Fibroblast of skin of back (primary cell): Measurements from ENCODE around the gene SERINC5.
"Not testable (repeated sequence)": the region's sequence is repeated elsewhere in the genome, so short reads cannot be mapped to it uniquely, and the experiment has no call there.

Experiments
- DNase-seq: peaks from one replicate; pipeline ENCODE4 v3.0.0-alpha.2; 2013

The SERINC5 gene

DNA sequence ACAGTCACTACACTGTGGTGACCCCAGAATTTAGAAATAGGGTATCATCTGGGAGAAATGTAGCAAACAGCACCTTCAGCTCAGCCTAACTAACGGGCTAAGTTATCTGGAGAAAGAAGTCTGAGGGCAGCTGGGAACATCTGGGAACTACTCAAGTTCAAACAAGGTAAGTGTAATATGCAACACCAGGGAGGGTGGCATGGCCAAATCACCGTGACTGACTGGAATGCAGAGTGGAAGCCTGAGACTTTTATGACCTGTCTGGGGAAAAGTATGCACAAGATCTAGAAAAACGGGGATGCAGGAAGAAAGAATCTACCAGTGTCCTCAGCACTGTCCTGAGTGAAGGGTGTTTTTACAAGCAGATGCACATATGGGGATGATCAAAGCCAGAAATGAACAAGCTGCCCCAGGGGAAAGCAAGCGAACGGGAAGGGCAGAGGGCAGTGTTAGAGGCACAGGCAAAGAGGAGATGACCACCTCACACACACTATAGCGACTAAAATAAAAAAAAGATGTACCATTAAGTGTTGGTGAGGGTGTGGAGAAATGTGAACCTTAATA is 59.9 kb downstream of the SERINC5 start:
- DNase-seq, result no peak

DNA sequence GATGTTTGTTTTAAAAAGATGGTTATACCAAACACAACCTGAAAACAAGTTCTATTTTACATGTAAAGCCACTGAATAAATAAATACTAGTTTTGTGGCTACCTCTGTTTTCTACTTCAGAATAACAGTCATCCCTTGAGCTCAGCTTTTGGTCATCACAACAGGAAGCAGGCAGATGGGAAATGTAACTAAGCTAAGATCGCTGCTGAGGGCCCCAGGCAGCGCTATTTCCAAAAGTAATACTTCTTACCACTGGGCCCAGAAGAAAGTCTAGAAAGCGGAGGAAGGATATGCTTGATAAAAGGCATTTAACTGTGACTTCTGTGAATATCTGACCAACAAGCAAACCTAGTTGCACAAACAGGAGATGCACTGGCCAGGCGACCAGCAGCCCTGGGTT is 61.4 kb downstream of the SERINC5 start:
- DNase-seq, result no peak

DNA sequence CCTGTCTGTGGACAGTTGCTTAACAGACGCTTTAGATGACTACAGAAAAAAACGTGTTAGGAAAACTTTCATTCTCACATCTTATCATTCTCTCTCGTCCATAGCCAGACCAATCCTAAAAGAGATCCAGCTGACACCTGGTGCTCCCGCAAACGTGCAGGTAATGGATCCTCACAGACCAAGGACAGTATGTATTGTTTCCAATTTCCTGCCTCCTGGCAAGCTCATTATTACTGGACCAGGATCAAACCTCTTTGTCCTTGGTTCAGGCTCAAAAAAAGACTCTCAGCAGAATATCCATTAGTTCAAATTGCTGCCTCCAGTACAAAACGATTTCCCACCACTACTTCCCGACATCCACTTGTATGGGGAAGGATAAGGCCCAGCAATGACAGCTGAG is 62.4 kb downstream of the SERINC5 start:
- no peak for DNase-seq

DNA sequence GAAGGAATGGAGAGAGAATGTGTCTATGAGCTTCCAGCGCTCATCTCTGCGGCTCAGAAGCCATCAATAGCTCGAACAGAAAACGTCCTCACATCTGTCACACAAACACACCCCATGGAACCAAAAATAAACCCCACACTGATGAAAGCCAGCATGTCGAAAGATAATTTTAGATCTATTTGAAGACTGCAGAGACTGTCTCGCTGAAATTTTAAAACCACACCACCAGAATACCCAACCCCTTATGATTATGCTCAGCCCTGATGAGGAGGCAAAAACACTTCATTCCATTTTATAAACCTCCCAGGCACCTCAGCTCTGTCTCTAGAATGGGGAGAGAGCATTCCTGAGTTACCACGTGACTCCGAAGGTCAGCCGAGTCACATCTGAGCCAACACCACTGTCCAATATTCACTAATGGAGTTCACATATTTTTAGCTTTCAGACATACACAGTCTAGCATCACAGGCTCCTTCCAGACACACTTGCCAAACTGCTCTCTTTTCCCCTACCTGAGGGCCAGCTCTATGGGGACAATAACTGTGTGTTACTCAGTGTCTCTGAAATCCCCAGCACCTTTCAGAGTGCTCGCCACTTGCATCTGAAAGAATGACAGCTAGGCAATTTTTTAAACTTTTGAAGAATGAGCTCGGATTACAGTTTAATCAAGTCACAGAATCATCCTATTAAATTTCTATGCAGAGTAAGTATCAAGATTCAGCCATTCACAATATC is 63.2 kb downstream of the SERINC5 start:
- peak; percentile 57 for DNase-seq

DNA sequence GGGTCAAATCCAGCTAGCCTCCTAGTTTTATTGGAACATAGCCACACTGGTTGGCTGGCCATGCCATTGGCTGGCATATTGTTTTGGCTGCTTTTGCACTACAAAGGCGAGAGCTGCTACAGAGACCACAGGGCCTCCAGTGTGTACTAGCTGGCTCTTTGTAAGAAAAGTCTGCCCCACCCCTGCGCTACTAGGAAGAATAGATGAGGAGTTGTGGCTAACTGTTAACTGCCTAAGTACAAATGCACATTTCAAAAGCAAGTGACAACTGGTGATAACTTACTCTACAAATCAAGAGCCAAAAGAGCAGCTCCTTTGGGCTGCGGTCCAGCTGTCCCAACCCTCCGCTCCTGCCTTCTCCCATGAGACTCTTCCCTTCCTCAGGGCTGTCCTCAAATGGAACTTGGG is 63.9 kb downstream of the SERINC5 start:
- DNase-seq, result no peak

DNA sequence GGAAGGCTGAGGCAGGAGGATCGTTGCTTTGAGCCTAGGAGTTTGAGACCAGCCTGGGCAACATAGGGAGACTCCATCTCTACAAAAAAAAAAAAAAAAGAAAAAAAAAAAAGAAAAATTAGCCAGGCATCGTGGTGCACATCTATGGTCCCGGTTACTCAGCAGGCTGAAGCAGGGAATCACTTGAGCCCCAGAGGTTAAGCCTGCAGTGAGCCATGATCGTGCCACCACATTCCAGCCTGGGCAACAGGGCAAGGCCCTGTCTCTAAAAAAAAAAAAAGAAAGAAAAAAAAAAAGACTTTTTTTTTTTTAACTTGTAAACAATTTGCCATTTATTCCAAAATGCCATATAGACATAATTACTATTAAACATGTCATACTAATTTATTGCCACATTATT is 64.5 kb downstream of the SERINC5 start:
- DNase-seq, result no peak

DNA sequence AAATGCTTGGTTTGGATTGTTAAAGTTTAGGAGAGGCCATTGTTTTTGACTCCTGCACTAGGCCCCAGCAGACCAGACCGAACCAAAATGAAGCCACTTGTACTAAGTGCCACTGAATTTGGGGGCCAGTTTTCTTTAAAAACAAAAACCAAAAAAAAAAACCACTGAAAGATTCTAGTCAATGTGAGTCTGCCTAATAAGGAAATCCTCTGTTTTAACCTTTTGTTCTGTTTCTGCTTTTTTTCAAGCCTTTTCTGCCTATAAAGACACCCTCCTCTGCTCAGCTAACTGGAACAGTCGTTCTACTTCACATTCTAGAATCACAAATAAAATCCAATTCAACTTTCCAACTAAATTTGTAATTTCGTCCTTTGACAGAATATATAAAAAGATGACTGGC is 64.9 kb downstream of the SERINC5 start:
- no peak for DNase-seq

DNA sequence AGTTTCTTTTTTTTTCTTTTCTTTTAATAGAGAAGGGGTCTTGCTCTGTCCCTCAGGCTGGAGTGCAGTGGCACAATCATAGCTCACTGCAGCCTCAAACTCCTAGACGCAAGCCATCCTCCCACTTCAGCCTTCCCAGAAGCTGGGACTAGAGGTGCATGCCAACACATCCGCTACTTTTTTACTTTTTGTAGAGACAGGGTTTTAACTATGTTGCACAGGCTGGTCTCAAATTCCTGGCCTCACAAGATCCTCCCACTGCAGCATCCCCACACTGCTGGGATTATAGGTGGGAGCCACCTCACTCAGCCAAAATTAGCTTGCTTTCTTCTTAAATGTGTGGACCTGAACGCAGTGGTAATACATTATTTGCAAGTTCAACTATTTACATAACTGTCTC is 66.1 kb downstream of the SERINC5 start:
- DNase-seq, result no peak

DNA sequence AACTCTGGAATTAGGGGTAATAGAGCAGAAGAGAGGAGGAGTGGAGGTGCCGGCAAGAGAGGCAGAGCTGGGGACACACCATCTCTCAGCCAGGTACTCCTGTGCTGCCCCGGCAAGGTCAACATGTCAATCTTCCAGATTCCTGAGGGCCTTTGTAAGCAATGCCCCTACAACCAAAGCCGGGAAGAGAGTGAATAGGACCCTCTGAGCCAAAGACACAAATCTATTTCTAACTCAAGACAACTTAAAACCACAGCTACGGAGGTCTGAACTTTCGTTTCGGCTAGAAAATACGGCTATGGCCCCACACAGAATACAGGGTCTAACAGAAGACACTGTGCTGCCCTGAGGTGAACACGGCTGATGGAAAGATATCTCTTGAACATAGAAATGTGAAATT is 66.6 kb downstream of the SERINC5 start:
- DNase-seq, result no peak

DNA sequence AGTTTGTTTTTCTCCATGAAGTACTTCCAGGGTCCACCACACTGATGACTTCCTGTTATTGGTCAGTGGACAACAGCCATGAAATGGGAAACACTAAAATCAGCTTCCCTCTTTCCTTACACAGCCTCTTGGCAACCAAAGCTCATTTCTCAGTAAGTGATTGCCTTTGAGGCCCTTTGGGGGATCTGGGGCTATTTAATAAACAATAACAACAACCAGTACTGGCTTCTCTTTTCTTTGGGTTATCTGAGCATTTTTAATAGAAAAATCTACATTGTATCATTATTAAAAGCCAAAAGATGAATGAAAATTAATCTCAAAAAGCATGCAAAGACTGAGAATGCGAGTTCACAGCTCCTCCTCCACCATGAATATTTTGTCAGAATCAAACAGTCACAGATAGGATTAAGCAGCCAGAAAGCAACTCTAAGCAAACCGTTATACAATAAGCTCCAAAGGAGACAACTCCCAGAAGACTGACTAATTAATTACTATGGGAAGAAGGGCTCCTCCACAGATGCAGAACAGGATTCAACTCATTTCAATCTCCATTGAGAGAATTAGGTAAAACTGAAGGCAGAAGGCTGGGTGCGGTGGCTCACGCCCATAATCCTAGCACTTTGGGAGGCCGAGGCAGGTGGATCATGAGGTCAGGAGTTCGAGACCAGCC is 68.3 kb downstream of the SERINC5 start:
- DNase-seq, result no peak

DNA sequence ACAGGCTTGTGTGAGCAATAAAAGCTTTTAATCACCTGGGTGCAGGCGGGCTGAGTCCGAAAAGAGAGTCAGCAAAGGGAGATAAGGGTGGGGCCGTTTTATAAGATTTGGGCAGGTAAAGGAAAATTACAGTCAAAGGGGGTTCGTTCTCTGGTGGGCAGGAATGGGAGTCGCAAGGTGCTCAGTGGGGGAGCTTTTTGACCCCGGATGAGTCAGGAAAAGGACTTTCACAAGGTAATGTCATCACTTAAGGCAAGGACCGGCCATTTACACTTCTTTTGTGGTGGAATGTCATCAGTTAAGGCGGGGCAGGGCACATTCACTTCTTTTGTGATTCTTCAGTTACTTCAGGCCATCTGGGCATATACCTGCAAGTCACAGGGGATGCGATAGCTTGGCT is 70.3 kb downstream of the SERINC5 start:
- not testable (repeated sequence) for DNase-seq

DNA sequence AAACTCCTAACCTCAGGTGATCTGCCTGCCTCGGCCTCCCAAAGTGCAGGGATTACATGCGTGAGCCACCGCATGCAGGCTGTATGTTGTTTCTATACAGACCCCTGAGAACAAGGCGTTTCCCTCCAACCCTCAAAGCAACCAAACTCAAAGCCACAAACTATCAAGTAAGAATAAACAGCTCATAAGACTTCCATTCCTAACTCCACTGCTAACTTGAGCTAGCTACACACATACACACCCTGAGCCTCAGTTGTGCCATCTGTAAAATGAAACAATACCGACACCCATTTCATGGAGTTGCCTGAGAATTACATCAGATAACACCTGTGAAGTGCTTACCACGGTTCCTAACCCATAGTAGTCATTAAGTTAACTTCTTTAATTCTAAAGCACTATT is 70.8 kb downstream of the SERINC5 start:
- DNase-seq, result no peak

DNA sequence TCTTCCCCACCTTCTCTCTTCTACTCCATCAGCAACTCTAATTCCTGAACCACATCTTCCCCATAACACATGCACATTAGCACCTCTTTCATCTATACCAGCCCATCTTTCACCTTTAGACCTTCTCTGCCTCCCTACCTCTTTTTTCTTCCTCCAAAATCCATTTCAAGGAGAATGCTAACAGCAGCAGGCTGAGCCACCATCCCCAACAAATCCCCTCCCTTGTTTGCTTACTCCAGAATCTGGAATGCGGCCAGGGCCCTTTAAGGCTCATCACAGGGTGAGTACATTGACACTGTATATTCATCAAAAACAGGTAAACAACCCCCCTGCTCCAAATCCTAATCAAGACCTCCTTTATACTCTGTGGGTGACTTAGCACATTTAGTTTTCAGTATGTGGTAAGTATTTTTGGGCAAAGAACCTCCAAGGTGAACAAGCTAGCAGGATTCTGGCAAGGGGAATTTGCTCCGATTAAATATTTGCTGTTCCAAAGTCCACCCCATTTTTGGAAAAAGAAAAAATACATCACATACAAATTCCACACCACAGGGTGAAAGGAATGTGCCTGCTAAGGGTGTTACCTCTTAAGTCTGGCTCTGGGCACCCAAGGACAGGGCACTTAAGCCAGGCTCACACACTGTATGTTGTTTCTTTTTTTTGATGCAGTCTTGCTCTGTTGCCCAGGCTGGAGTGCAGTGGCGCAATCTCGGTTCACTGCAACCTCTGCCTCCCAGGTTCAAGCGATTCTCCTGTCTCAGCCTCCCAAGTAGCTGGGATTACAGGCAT is 71.4 kb downstream of the SERINC5 start:
- no peak for DNase-seq

DNA sequence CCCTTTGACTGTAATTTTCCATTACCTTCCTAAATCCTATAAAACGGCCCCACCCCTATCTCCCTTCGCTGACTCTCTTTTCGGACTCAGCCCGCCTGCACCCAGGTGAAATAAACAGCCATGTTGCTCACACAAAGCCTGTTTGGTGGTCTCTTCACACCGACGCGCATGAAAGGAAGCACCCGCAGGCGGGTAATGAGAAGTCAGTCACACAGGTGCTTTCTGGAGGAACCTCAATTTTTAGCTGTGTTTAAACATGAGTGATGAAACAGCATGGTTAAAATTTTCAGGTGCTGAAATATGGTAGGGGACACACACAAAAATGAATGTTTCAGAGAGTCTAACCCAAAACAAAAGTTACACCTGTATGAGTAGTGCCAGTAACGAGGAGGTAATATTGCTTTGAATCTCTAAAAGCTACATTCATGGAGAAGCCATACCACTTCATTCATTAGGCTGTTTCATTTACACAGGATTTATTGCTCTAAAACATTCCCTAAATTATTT is 72.1 kb downstream of the SERINC5 start:
- not testable (repeated sequence) for DNase-seq

DNA sequence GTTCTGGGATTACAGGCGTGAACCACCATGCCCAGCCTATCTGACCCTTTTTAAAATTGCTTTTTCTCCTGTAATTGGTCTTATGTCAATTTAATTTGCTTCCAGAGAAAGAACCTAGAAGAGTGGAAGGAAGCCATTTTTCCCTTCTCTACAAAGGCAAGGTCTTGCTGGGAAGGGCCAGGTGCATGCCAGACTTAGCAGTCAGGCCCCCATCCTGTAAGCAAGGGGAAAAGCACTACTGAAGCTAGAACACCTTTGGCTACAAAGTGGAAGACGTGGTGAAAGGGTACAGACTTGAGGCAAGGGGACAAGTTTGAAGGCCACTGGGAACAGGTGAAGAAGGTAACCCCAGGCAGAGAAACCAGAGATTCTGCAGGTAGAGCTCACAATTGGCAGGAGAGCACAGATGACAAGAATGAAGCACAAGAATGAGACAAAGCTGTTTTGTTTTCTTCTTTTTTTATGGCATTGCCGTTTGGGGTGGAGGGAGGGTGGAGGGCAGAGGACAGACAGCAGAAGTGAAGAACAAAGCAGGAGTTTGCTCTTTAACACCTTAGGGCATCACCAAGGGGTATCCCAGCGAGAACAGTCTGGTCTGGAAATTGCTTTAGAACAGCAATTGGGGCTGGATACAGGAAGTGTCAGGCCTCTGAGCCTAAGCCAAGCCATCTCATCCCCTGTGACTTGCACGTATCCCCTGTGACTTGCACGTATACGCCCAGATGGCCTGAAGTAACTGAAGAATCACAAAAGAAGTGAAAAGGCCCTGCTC is 72.9 kb downstream of the SERINC5 start:
- no peak for DNase-seq

DNA sequence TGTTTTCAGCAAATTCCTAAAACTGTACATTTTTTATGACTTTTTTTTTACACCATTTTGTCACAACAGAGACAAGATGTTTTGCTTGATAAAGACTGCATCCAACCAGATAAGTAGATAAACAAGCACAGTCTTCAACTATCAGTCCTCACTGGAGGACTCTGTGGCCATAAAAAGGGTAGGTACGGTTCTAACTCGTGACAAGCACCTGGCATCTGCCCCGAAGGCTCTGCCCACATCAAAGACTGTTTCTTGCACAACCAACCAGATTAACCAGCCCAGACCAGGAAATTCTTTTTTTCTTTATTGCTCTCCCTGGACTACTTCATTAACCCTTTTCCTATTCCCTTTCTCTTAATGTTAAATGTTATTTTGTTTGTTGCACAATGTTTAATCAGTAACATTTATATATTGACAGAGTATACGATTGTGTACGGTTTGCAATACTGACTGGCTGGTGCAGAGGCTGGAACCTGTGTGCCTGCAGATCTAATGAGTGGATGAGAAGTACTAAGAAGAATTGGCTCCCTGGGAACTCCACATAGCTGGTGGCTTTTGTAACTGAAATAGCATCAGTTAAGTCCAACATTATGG is 74.1 kb downstream of the SERINC5 start:
- no peak for DNase-seq

DNA sequence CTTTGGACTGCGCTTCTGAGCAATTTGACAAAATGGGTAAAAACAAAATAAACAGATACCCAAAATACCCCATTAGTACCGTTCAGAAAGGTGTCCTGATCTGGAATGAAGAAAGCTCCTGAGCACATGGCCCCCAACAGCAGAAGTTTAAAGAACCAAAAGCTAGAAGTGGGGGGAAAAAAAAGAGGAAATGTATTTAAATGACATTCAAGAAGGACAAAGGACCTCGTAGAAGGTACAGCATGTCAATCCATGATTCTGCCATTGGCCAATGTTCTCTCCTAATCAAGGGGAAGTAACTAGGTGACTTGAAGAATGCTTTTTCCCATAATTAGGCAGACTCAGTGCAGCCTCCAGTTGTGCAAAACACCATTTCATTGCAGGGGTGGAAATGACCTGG is 78.6 kb downstream of the SERINC5 start:
- no peak for DNase-seq

DNA sequence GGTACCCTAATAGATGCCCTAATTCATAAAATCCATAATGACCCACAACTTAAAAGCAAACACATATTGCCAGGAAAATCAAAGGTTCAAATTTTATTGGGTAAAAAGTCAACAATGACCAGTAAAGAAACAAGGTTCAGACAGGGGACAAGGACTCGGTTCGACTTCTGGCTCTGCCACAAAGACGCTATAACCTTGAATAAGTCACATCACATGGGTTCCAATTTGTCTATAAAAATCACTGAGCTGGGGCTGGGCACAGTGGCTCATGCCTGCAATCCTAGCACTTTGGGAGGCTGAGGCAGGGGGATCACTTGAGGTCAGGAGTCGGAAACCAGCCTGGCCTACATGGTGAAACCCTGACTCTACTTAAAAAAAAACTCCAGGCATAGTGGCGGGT is 80.5 kb downstream of the SERINC5 start:
- DNase-seq, result no peak

DNA sequence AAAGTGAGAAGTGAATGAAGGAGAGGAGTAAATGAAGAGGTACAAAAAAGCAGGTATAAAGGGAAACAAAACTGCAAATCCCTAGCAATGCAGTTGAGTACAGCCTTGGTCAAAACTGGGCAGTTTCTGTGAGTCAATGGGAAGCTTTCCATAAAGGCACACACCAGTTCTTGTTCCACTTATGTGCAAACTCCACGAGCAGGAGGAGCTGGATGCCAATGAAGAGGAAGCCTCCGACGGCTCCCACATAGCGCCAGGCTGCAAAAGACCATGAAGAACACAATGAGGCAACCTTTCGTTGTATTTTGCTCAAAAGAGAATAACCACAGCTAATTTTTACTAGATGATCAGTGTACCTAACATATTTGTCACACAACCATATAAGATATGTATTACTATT is 81.1 kb downstream of the SERINC5 start:
- no peak for DNase-seq

DNA sequence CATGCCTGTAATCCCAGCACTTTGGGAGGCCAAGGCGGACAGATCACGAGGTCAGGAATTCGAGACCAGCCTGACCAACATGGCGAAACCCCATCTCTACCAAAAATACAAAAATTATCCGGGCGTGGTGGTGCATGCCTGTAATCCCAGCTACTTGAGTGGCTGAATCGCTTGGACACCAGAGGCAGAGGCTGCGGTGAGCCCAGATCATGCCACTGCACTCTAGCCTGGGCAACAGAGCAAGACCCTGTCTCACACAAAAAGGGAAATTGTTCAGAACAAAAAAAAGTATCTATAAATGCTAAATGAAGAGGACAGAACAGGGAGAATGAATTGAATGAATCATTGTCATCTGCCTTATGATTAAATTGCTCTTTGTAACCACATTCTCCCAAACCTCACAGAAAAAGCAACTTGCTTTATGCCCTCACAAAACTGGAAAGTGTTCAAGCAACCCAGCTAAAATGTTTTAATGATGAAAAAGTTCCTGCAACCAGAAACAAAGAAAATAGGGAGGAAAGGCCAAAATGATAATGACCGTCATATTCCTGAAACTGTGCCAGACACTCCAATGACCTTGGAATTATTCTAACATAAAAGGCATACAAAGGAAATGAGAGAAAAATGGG is 83.7 kb downstream of the SERINC5 start:
- no peak for DNase-seq

DNA sequence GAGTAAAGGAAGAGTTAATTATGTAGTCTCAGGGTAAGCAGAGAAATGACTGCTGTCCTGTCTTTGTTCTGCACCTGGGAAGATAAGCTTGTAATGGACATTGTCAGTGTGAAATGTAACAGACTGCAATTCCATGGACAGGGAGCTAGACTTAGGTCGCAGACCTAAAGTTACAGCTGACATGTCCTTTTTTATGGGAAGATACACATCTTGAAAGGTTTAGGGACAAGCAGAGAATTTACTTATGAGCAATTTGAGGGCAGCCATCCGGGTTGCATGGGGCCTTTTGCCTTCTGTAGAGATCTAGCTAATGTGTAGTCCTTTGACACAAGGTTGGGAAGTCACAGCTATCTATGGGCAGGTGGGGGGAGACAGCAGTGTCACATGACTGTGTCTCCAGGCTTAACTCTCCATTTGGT is 85.7 kb downstream of the SERINC5 start:
- no peak for DNase-seq
